Erythroblast (primary cell): Measurements from ENCODE around the gene CDKAL1.

Experiments used
- GATA1 ChIP-seq: IDR thresholded peaks from 2 replicates; pipeline ENCODE4 v1.6.1; 2011; ENCODE audit warnings: low read depth, mild to moderate bottlenecking, control low read depth, low read length, moderate library complexity
- POLR2A ChIP-seq: IDR thresholded peaks from 2 replicates; pipeline ENCODE4 v1.6.1; 2011; ENCODE audit warnings: mild to moderate bottlenecking, low read length

DNA sequence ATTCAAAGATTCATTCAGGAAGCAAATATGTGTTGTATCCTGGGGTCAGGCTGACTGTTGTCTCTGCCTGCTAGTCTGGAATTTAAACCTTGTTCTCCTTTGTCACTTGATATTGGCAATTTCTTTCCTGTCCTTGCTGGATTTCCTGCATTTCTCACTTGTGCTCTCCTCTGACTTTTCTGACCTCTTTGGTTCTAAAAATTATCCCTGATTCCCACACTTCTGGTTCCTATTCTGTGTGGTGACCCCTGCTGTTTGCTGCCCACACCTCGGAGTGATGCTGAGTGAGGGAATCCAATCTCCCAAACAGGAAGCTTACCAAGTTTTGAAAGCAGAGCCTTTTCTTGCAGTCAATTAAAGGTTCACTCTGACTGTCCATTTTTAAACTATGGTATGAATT, 345.3 kb downstream of the CDKAL1 start:
- no peak for TF ChIP-seq POLR2A
- TF ChIP-seq GATA1: no peak
